HepG2 (cell line): ENCODE measurements around the gene TMTC3. TPM values are rescaled to one million over a fixed set of nuclear protein-coding genes. Genes with fewer than 3 reads are reported as not detected.

ENCODE experiments used
- CREM ChIP-seq, 2 experiments: sonication (generic) in 1 of 2; formaldehyde crosslinking in 1 of 2; IDR thresholded peaks; 2 replicates each; pipeline versions ENCODE4 v1.4.0 to v1.6.1; 2016 to 2020; ENCODE audit warnings: antibody characterized with exemption in 1 of 2, mild to moderate bottlenecking in 1 of 2, missing genetic modification reagents in 1 of 2
- EP300 ChIP-seq, 3 experiments: sonication (generic) in 1 of 3; formaldehyde crosslinking in 1 of 3; IDR thresholded peaks; 2 replicates each; pipeline versions ENCODE4 v1.5.1 to v1.6.1; 2011 to 2020; ENCODE audit warnings: low read depth in 2 of 3, low read length in 2 of 3, borderline replicate concordance in 1 of 3, improper control_type of control experiment in 1 of 3, mild to moderate bottlenecking in 1 of 3, missing genetic modification reagents in 1 of 3, moderate library complexity in 1 of 3
- FOSL2 ChIP-seq: sonication (generic); formaldehyde crosslinking; IDR thresholded peaks from 2 replicates; pipeline ENCODE4 v1.4.0; 2020; ENCODE audit warnings: missing genetic modification reagents
- HBP1 ChIP-seq: IDR thresholded peaks from 2 replicates; pipeline ENCODE4 v1.6.1; 2016; ENCODE audit warnings: low read depth, control low read depth
- HNRNPUL1 ChIP-seq: fragments of 200-400 bp; formaldehyde crosslinking; IDR thresholded peaks from 2 replicates; pipeline ENCODE4 v1.6.1; 2017; ENCODE audit warnings: low read depth, mild to moderate bottlenecking, low read length, moderate library complexity
- KMT2A ChIP-seq: sonication (generic); formaldehyde crosslinking; IDR thresholded peaks from 2 replicates; pipeline ENCODE4 v1.4.0; 2020; ENCODE audit warnings: missing genetic modification reagents
- MTF2 ChIP-seq: sonication (generic); formaldehyde crosslinking; IDR thresholded peaks from 2 replicates; pipeline ENCODE4 v1.5.0; 2020; ENCODE audit warnings: missing genetic modification reagents, borderline replicate concordance
- SETDB1 ChIP-seq: sonication (generic); formaldehyde crosslinking; IDR thresholded peaks from 2 replicates; pipeline ENCODE4 v1.5.1; 2020; ENCODE audit warnings: missing genetic modification reagents, mild to moderate bottlenecking, borderline replicate concordance
- ZBTB4 ChIP-seq: sonication (generic); formaldehyde crosslinking; IDR thresholded peaks from 2 replicates; pipeline ENCODE4 v1.4.0; 2020; ENCODE audit warnings: missing genetic modification reagents, mild to moderate bottlenecking, borderline replicate concordance
- ZNF232 ChIP-seq: sonication (generic); formaldehyde crosslinking; IDR thresholded peaks from 2 replicates; pipeline ENCODE4 v1.4.0; 2020; ENCODE audit warnings: missing genetic modification reagents, borderline replicate concordance
- ZNF552 ChIP-seq: sonication (generic); formaldehyde crosslinking; IDR thresholded peaks from 2 replicates; pipeline ENCODE4 v1.9.0; 2022; ENCODE audit warnings: missing genetic modification reagents, mild to moderate bottlenecking, borderline replicate concordance
- ZNF710 ChIP-seq: sonication (generic); formaldehyde crosslinking; IDR thresholded peaks from 2 replicates; pipeline ENCODE4 v1.5.0; 2020; ENCODE audit warnings: mild to moderate bottlenecking, missing genetic modification reagents, borderline replicate concordance
- polyA plus RNA-seq, 8 experiments: library from polyadenylated mRNA; depleted of rRNA in 3 of 8; stranded (reverse) in 7 of 8; unstranded in 1 of 8; fragments of >200 nt; fragmentation: Illumina TruSeq in 4 of 8; extraction: Trizol in 4 of 8; gene quantifications; 2 replicates each; pipeline versions ENCODE4 v1.2.1 to v1.2.3, GENCODE V29; 2011 to 2016; ENCODE audit warnings: low read depth in 4 of 8, missing spikeins in 1 of 8, mixed read lengths in 1 of 8; ENCODE audit not compliant: insufficient read depth in 1 of 8
- total RNA-seq, 5 experiments: library from RNA; depleted of rRNA; stranded (reverse); fragments of >200 nt; fragmentation: Illumina TruSeq; extraction: Trizol; gene quantifications; 2 replicates each; pipeline ENCODE4 v1.2.3, GENCODE V29; 2016; ENCODE audit warnings: low read depth in 1 of 5
- TF ChIP-seq, protein P1 (sequence below): sonication (generic); formaldehyde crosslinking; IDR thresholded peaks from 2 replicates; pipeline ENCODE4 v1.5.0; 2020; ENCODE audit warnings: missing genetic modification reagents, mild to moderate bottlenecking, borderline replicate concordance
- TF ChIP-seq, protein P2 (sequence below): sonication (generic); formaldehyde crosslinking; IDR thresholded peaks from 2 replicates; pipeline ENCODE4 v1.5.0; 2020; ENCODE audit warnings: mild to moderate bottlenecking, missing genetic modification reagents
- TF ChIP-seq, protein P3 (sequence below): IDR thresholded peaks from 2 replicates; pipeline ENCODE4 v1.6.1; 2012; ENCODE audit warnings: inconsistent platforms

The TMTC3 gene
- total and polyA plus RNA-seq, 2 of the 13 experiments (the other 11 are each of a cell fraction or from before 2014, with no cell fraction given), result 6.3 to 22.5 TPM

GRCh38 chr12:88141774-88142609, at the start of gene TMTC3, which contains the start of gene CEP290 (continued):
- TF ChIP-seq MTF2 (0 out of 2 replicates have a peak, but pooled peaks have one; percentile 24), ZBTB4 (CRISPR knock-in tag) (peak; percentile 13; the same call in 1 of the 2 replicates), ZNF710 (CRISPR knock-in tag) (0 out of 2 replicates have a peak, but pooled peaks have one; percentile 19), ZNF232 (CRISPR knock-in tag) (peak; percentile 38; the same call in 1 of the 2 replicates), HNRNPUL1 (no peak), FOSL2 (CRISPR knock-in tag) (peak; percentile 53), ZNF552 (CRISPR knock-in tag) (no peak), EP300 (IDR thresholded peaks at IDR 0.05; ENCODE audit: low read depth in 2 of 2, low read length in 2 of 2) (0 out of 4 replicates have a peak, but pooled peaks of 1 of the 2 experiments have one; percentile 12), EP300 (CRISPR knock-in tag; IDR thresholded peaks at IDR 0.05; ENCODE audit: borderline replicate concordance) (no peak), CREM (IDR thresholded peaks at IDR 0.05) (peak; percentile 100), CREM (CRISPR knock-in tag; IDR thresholded peaks at IDR 0.05) (no peak), KMT2A (CRISPR knock-in tag) (peak; percentile 93), HBP1 (CRISPR knock-in tag) (0 out of 2 replicates have a peak, but pooled peaks have one; percentile 38), SETDB1 (CRISPR knock-in tag) (no peak)
- TF ChIP-seq, protein P1, sequence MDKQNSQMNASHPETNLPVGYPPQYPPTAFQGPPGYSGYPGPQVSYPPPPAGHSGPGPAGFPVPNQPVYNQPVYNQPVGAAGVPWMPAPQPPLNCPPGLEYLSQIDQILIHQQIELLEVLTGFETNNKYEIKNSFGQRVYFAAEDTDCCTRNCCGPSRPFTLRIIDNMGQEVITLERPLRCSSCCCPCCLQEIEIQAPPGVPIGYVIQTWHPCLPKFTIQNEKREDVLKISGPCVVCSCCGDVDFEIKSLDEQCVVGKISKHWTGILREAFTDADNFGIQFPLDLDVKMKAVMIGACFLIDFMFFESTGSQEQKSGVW (CRISPR knock-in tag), result no peak
- TF ChIP-seq, protein P2, sequence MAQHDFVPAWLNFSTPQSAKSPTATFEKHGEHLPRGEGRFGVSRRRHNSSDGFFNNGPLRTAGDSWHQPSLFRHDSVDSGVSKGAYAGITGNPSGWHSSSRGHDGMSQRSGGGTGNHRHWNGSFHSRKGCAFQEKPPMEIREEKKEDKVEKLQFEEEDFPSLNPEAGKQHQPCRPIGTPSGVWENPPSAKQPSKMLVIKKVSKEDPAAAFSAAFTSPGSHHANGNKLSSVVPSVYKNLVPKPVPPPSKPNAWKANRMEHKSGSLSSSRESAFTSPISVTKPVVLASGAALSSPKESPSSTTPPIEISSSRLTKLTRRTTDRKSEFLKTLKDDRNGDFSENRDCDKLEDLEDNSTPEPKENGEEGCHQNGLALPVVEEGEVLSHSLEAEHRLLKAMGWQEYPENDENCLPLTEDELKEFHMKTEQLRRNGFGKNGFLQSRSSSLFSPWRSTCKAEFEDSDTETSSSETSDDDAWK (CRISPR knock-in tag), result no peak
- TF ChIP-seq, protein P3, sequence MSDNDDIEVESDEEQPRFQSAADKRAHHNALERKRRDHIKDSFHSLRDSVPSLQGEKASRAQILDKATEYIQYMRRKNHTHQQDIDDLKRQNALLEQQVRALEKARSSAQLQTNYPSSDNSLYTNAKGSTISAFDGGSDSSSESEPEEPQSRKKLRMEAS, result peak; percentile 67; the same call in 1 of the 2 replicates
